Fibroblast of lung (primary cell): ENCODE results near the gene DHRS12.

Experiments used
- EZH2 ChIP-seq: IDR thresholded peaks from 2 replicates; pipeline ENCODE4 v1.5.1; 2012; ENCODE audit warnings: low read length, control low read depth, mild to moderate bottlenecking; ENCODE audit errors: missing control alignments
- TF ChIP-seq, protein P1 (sequence below), 2 donors: IDR thresholded peaks in 1 of 2; conservative IDR thresholded peaks in 1 of 2; 1 replicate in 1 of 2; 2 replicates in 1 of 2; pipeline ENCODE4 v1.5.1; 2011 to 2012; ENCODE audit warnings: low read length in 2 of 2, control low read depth in 1 of 2, inconsistent platforms in 1 of 2, low read depth in 1 of 2, mild to moderate bottlenecking in 1 of 2

DNA sequence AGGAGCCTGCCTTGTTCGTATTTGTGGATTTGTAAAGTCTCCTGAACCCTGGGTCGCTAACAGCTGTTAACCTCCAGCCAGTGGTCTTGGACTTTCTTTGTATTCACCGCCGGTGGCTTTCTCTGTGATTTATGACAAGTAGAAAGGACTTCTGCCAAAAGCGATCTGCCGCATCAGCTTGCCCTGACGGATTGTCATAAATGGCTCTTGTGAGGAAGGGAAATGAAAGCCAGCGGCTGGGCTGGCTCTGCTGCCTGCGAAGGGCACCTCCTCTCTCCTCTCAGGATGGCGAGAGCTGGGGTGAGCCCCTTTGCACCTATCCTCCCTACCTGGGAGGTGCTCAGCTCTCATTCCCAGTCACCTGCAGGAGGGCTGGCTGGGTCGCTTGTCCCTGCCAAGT, 25.6 kb downstream of the DHRS12 start:
- TF ChIP-seq, protein P1, sequence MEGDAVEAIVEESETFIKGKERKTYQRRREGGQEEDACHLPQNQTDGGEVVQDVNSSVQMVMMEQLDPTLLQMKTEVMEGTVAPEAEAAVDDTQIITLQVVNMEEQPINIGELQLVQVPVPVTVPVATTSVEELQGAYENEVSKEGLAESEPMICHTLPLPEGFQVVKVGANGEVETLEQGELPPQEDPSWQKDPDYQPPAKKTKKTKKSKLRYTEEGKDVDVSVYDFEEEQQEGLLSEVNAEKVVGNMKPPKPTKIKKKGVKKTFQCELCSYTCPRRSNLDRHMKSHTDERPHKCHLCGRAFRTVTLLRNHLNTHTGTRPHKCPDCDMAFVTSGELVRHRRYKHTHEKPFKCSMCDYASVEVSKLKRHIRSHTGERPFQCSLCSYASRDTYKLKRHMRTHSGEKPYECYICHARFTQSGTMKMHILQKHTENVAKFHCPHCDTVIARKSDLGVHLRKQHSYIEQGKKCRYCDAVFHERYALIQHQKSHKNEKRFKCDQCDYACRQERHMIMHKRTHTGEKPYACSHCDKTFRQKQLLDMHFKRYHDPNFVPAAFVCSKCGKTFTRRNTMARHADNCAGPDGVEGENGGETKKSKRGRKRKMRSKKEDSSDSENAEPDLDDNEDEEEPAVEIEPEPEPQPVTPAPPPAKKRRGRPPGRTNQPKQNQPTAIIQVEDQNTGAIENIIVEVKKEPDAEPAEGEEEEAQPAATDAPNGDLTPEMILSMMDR (conservative IDR thresholded peaks at IDR 0.05 in 1 of 2, IDR thresholded peaks at IDR 0.05 in 1 of 2; ENCODE audit: low read depth in 1 of 2, low read length in 2 of 2), result no peak
- no peak for TF ChIP-seq EZH2
